ENCODE measurements around the gene NOC2L.

GRCh38 chr1:928825-929661 lies 30.0 kb downstream of the NOC2L start:
- TF ChIP-seq CTCF (IDR thresholded peaks at IDR 0.05; ENCODE audit: low read length) (no peak), EZH2 (IDR thresholded peaks at IDR 0.05; ENCODE audit: borderline replicate concordance, low read length) (no peak)

All from OCI-LY1 (cell line).